Fibroblast of lung (primary cell): ENCODE data around the gene C16orf74.

Source experiments
- EZH2 ChIP-seq: IDR thresholded peaks from 2 replicates; pipeline ENCODE4 v1.5.1; 2012; ENCODE audit warnings: low read length, control low read depth, mild to moderate bottlenecking; ENCODE audit errors: missing control alignments
- TF ChIP-seq, protein P1 (sequence below), 2 donors: IDR thresholded peaks in 1 of 2; conservative IDR thresholded peaks in 1 of 2; 1 replicate in 1 of 2; 2 replicates in 1 of 2; pipeline ENCODE4 v1.5.1; 2011 to 2012; ENCODE audit warnings: low read length in 2 of 2, control low read depth in 1 of 2, inconsistent platforms in 1 of 2, low read depth in 1 of 2, mild to moderate bottlenecking in 1 of 2

DNA sequence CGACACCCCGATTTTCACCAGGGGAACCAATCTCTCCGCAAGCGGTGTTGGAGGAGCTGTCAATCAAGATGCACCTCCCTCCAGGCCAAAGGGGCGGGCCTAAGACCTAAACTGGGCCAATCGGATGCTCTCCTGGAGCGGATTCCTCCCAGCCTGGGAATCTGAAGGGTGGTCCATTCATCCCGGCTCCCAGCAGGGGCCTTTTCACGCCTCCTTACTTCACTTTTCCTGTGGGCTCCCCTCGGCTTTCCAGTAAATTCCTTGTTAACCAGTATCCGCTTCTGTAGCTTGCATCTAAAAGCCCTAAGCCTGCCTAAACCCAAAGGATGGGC is 17.1 kb downstream of the C16orf74 start:
- TF ChIP-seq, protein P1, sequence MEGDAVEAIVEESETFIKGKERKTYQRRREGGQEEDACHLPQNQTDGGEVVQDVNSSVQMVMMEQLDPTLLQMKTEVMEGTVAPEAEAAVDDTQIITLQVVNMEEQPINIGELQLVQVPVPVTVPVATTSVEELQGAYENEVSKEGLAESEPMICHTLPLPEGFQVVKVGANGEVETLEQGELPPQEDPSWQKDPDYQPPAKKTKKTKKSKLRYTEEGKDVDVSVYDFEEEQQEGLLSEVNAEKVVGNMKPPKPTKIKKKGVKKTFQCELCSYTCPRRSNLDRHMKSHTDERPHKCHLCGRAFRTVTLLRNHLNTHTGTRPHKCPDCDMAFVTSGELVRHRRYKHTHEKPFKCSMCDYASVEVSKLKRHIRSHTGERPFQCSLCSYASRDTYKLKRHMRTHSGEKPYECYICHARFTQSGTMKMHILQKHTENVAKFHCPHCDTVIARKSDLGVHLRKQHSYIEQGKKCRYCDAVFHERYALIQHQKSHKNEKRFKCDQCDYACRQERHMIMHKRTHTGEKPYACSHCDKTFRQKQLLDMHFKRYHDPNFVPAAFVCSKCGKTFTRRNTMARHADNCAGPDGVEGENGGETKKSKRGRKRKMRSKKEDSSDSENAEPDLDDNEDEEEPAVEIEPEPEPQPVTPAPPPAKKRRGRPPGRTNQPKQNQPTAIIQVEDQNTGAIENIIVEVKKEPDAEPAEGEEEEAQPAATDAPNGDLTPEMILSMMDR (conservative IDR thresholded peaks at IDR 0.05 in 1 of 2, IDR thresholded peaks at IDR 0.05 in 1 of 2; ENCODE audit: low read depth in 1 of 2, low read length in 2 of 2) = no peak
- no peak for TF ChIP-seq EZH2
